Coronary artery (tissue), 2 donors: ENCODE results near the gene ANTKMT.
A peak's percentile ranks its signal among the peaks of the same experiment; 100 is the strongest.

Experiments
- DNase-seq: peaks from one replicate; pipeline ENCODE4 v3.0.0-alpha.2; 2017; ENCODE audit warnings: low spot score
- H3K27ac ChIP-seq, 2 donors: fragments of 200-600 bp; sonication (generic); one replicate each; pipeline ENCODE4 v1.5.1; 2016 to 2019
- H3K4me3 ChIP-seq: fragments of 200-600 bp; sonication (generic); 2 replicates; pipeline ENCODE4 v1.5.1; 2016; ENCODE audit warnings: mild to moderate bottlenecking, moderate library complexity
- CTCF ChIP-seq: fragments of 200-600 bp; sonication (generic); IDR thresholded peaks from one replicate; pipeline ENCODE4 v1.5.1; 2019; ENCODE audit warnings: antibody characterized with exemption

ANTKMT gene

GRCh38 chr16:674968-675883 lies 45.7 kb upstream of the ANTKMT start, which contains the start of gene RHBDL1:
Gene RHBDL1 (plus strand): TSS chr16:675671. CDS start chr16:675791, 120 bp downstream.
- no peak for DNase-seq
- H3K27ac ChIP-seq, result peak within 1 kb of the TSS in 1 of 2 donors; percentile 61
- TF ChIP-seq CTCF, result no peak
- H3K4me3 ChIP-seq, result peak within 1 kb of the TSS; percentile 67

- H3K27ac ChIP-seq, result peak overlapping the region in 1 of 2 donors; percentile 61
- H3K4me3 ChIP-seq, result peak overlapping the region; percentile 67
- no peak for DNase-seq
- TF ChIP-seq CTCF, result no peak
These were observed 44.9 kb upstream of the ANTKMT start for GRCh38 chr16:675884-676564.

- DNase-seq, result no peak
- no peak overlapping the region for H3K4me3 ChIP-seq
- peak overlapping the region in 1 of 2 donors; percentile 16 for H3K27ac ChIP-seq
- no peak for TF ChIP-seq CTCF
These were observed 44.4 kb upstream of the ANTKMT start for GRCh38 chr16:676565-676902.

- no peak for DNase-seq
- TF ChIP-seq CTCF, result no peak
- H3K27ac ChIP-seq, result no peak overlapping the region
- no peak overlapping the region for H3K4me3 ChIP-seq
These were observed 44.0 kb upstream of the ANTKMT start for GRCh38 chr16:676913-677312.

- DNase-seq, result no peak
- H3K4me3 ChIP-seq, result no peak overlapping the region
These were observed 43.4 kb upstream of the ANTKMT start for GRCh38 chr16:677316-678190.

More at GRCh38 chr16:677316-678190, 43.4 kb upstream of the ANTKMT start:
- no peak for TF ChIP-seq CTCF
- no peak overlapping the region for H3K27ac ChIP-seq
